DOHH2 (cell line): ENCODE results near the gene ZNF408.
"Not testable (repeated sequence)": the region's sequence is repeated elsewhere in the genome, so short reads cannot be mapped to it uniquely, and the experiment has no call there.

Source experiments
- H3F3A ChIP-seq: fragments of 200-600 bp; sonication (generic), shearing (Covaris generic); 2 replicates; pipeline ENCODE4 v1.6.0; 2016; ENCODE audit warnings: antibody characterized with exemption, mild to moderate bottlenecking; ENCODE audit not compliant: control insufficient read depth, insufficient read depth
- H3K27ac ChIP-seq: fragments of 200-600 bp; sonication (generic); 2 replicates; pipeline ENCODE4 v1.5.1; 2014; ENCODE audit warnings: low read depth, mild to moderate bottlenecking, low read length, moderate library complexity
- H3K27me3 ChIP-seq: fragments of 200-600 bp; sonication (generic); 2 replicates; pipeline ENCODE4 v1.6.1; 2014; ENCODE audit warnings: mild to moderate bottlenecking, low read length, mixed read lengths; ENCODE audit not compliant: control insufficient read depth
- H3K36me3 ChIP-seq: fragments of 200-600 bp; sonication (generic); 2 replicates; pipeline ENCODE4 v1.6.1; 2014; ENCODE audit warnings: mild to moderate bottlenecking, low read length, moderate library complexity, mixed read lengths; ENCODE audit not compliant: control insufficient read depth
- H3K4me1 ChIP-seq: fragments of 200-600 bp; sonication (generic); 2 replicates; pipeline ENCODE4 v1.6.1; 2014; ENCODE audit warnings: mild to moderate bottlenecking, low read length, mixed read lengths; ENCODE audit not compliant: control insufficient read depth
- H3K4me2 ChIP-seq: fragments of 200-600 bp; sonication (generic); 2 replicates; pipeline ENCODE4 v1.6.0; 2014; ENCODE audit warnings: mild to moderate bottlenecking, low read length, moderate library complexity
- H3K4me3 ChIP-seq: fragments of 200-600 bp; sonication (generic); 2 replicates; pipeline ENCODE4 v1.5.1; 2014; ENCODE audit warnings: mild to moderate bottlenecking, low read length, mixed read lengths
- H3K79me2 ChIP-seq: fragments of 200-600 bp; sonication (generic); 2 replicates; pipeline ENCODE4 v1.6.1; 2014; ENCODE audit warnings: mild to moderate bottlenecking, low read length, mixed read lengths; ENCODE audit not compliant: control insufficient read depth
- H3K9me2 ChIP-seq: fragments of 200-600 bp; sonication (generic); replicated peaks from 2 replicates; pipeline ENCODE4 v1.6.1; 2014; ENCODE audit warnings: mild to moderate bottlenecking, low read length, mixed read lengths; ENCODE audit not compliant: control insufficient read depth
- H3K9me3 ChIP-seq: fragments of 200-600 bp; sonication (generic); 2 replicates; pipeline ENCODE4 v1.6.1; 2014; ENCODE audit warnings: antibody characterized with exemption, low read length, mixed read lengths; ENCODE audit not compliant: control insufficient read depth, insufficient read depth
- H4K20me1 ChIP-seq: fragments of 200-600 bp; sonication (generic); 2 replicates; pipeline ENCODE4 v1.6.0; 2014; ENCODE audit warnings: low read depth, mild to moderate bottlenecking, antibody characterized with exemption, low read length, moderate library complexity; ENCODE audit not compliant: control insufficient read depth, insufficient read depth
- CTCF ChIP-seq: fragments of 200-600 bp; sonication (generic); IDR thresholded peaks from one replicate; pipeline ENCODE4 v1.5.1; 2014; ENCODE audit warnings: antibody characterized with exemption, mild to moderate bottlenecking, low read depth, low read length; ENCODE audit not compliant: poor library complexity, severe bottlenecking
- EZH2phosphoT487 ChIP-seq: fragments of 200-600 bp; sonication (generic); IDR thresholded peaks from 2 replicates; pipeline ENCODE4 v1.6.1; 2017; ENCODE audit warnings: borderline replicate concordance, mild to moderate bottlenecking, antibody characterized with exemption, low read length, moderate library complexity, mixed read lengths

ZNF408 gene

DNA sequence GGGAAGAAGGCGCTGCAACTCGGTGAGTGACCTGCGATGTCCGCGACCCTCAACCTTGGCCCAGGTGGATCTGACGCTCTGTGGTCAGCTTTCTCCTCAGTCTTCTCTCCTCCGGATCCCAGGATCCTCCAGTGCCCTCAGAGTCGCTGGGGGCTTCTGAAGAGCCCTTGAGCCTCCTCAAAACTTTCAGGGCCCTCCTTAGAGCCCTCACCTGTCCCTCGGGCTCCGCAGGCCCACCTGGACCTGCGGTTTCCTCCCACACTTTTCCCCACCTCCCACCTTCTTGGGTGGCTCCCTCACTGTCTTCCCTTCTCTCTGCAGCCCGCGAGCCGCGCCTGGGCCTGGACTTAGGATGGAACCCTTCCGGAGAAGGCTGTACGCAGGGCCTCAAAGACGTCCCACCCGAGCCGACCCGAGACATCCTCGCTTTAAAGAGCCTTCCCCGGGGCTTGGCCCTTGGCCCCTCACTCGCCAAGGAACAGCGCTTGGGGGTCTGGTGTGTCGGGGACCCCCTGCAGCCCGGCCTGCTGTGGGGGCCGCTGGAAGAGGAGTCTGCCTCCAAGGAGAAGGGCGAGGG is 335 bp downstream of the ZNF408 start:
- H3K9me3 ChIP-seq, result no peaks in the 10 kb centered on the region
- H3K79me2 ChIP-seq, result peaks cover 59% of the 10 kb centered on the region
- no peaks in the 10 kb centered on the region; the same call in 1 of the 2 replicates for H4K20me1 ChIP-seq
- peak overlapping the region; percentile 69 for H3K27ac ChIP-seq
- peak overlapping the region; percentile 88 for H3K4me2 ChIP-seq
- no peak for TF ChIP-seq EZH2phosphoT487
- TF ChIP-seq CTCF, result no peak
- H3K27me3 ChIP-seq, result no peaks in the 10 kb centered on the region
- H3K4me3 ChIP-seq, result peak overlapping the region; percentile 91
- H3K36me3 ChIP-seq, result peaks cover 40% of the 10 kb centered on the region
- peaks cover 28% of the 10 kb centered on the region for H3K4me1 ChIP-seq
- H3K9me2 ChIP-seq, result no peaks in the 10 kb centered on the region
- no peaks in the 10 kb centered on the region for H3F3A ChIP-seq

GRCh38 chr11:46705070-46705688 is 4.3 kb downstream of the ZNF408 start:
- no peak overlapping the region for H3K4me3 ChIP-seq
- H3K36me3 ChIP-seq, result peaks cover 54% of the 10 kb centered on the region
- H3K27ac ChIP-seq, result no peak overlapping the region
- H3K9me2 ChIP-seq, result no peaks in the 10 kb centered on the region
- TF ChIP-seq EZH2phosphoT487 (no peak), CTCF (no peak)
- no peaks in the 10 kb centered on the region for H4K20me1 ChIP-seq
- H3F3A ChIP-seq, result no peaks in the 10 kb centered on the region
- H3K4me2 ChIP-seq, result no peak overlapping the region
- H3K79me2 ChIP-seq, result peaks cover 35% of the 10 kb centered on the region
- peaks cover 16% of the 10 kb centered on the region for H3K4me1 ChIP-seq
- no peaks in the 10 kb centered on the region for H3K27me3 ChIP-seq
- no peaks in the 10 kb centered on the region for H3K9me3 ChIP-seq

DNA sequence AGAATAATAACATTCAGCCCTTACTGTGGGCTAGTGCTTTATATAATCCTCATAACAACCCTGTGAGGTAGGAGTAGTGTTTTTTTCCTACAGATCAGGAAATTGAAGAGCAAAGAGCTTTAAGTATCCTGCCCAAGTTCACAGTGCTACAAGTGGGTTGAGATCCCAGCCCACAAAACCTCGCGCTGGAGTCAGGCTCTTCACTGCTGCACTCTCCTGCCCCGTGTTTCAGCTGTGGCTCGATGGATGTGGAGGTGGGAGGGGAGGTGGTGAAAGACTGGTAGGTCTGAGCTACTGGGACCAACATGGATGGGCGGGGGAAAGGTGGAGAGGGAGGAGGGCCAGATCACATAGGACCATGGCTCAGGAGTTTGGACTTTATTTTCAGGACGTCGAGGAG is 6.1 kb downstream of the ZNF408 start:
- H3K36me3 ChIP-seq, result peaks cover 52% of the 10 kb centered on the region
- no peaks in the 10 kb centered on the region for H4K20me1 ChIP-seq

GRCh38 chr11:46709351-46709750 is 8.5 kb downstream of the ZNF408 start:
- H3K36me3 ChIP-seq, result peaks cover 32% of the 10 kb centered on the region
- not testable (repeated sequence) for H3K4me2 ChIP-seq, H3F3A ChIP-seq, H3K4me3 ChIP-seq, H3K27me3 ChIP-seq, H3K9me3 ChIP-seq, H3K27ac ChIP-seq, H3K9me2 ChIP-seq, H3K4me1 ChIP-seq, H4K20me1 ChIP-seq, H3K79me2 ChIP-seq

More for the DNA sequence above, 6.1 kb downstream of the ZNF408 start:
- Histone ChIP-seq H3K9me2 (no peaks in the 10 kb centered on the region), H3K9me3 (no peaks in the 10 kb centered on the region), H3F3A (no peaks in the 10 kb centered on the region; the same call in 1 of the 2 replicates), H3K4me2 (no peak overlapping the region), H3K79me2 (peaks cover 21% of the 10 kb centered on the region), H3K27me3 (no peaks in the 10 kb centered on the region), H3K4me1 (peaks cover 11% of the 10 kb centered on the region), H3K27ac (no peak overlapping the region), H3K4me3 (no peak overlapping the region)
- TF ChIP-seq EZH2phosphoT487 (no peak), CTCF (no peak)
